ENCODE results near the gene CD63.
A peak's percentile ranks its signal among the peaks of the same experiment; 100 is the strongest.

CD63 gene

DNA sequence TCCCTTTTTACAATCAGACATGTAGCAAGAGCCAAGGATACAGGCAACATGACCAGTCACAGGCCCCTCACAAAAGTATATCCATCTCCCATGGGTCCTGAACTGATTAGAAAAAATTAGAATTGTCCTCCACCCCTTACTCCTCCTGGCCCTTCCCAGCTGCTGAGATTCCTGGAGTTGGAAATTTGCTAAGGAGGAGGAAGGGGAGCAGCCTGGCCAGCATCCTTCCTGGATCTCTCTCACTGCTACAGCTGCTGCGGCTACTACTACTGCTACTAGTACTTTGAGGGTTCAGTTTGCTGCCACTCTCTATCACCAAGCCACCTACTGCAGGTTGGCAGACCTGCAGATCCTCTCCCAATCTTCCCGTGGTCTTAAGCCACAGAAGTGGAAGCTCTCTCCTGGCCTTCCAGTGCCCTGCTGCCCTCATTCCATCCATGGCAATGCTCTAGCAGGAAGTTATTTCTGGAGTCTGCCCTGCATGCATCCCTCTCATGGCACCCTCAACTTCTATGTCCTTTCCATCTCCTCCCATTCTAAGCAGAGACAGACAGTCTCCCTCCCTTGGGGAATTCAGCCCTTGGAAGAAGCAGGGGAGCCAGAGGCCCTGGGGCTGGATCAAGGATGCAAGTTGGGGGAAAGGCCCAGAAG, 22.1 kb downstream of the CD63 start:
- TF ChIP-seq, protein P1, sequence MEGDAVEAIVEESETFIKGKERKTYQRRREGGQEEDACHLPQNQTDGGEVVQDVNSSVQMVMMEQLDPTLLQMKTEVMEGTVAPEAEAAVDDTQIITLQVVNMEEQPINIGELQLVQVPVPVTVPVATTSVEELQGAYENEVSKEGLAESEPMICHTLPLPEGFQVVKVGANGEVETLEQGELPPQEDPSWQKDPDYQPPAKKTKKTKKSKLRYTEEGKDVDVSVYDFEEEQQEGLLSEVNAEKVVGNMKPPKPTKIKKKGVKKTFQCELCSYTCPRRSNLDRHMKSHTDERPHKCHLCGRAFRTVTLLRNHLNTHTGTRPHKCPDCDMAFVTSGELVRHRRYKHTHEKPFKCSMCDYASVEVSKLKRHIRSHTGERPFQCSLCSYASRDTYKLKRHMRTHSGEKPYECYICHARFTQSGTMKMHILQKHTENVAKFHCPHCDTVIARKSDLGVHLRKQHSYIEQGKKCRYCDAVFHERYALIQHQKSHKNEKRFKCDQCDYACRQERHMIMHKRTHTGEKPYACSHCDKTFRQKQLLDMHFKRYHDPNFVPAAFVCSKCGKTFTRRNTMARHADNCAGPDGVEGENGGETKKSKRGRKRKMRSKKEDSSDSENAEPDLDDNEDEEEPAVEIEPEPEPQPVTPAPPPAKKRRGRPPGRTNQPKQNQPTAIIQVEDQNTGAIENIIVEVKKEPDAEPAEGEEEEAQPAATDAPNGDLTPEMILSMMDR (IDR thresholded peaks at IDR 0.05; ENCODE audit: low read depth, low read length, missing control alignments) = no peak
- DNase-seq (ENCODE audit: low read depth) = no peak
- in situ Hi-C loops (cut with HindIII; ENCODE audit: low sequenced_read_pairs) = no loop called here
- peak overlapping the region; percentile 47 for H3K4me3 ChIP-seq (ENCODE audit: low read depth, low read length)

DNA sequence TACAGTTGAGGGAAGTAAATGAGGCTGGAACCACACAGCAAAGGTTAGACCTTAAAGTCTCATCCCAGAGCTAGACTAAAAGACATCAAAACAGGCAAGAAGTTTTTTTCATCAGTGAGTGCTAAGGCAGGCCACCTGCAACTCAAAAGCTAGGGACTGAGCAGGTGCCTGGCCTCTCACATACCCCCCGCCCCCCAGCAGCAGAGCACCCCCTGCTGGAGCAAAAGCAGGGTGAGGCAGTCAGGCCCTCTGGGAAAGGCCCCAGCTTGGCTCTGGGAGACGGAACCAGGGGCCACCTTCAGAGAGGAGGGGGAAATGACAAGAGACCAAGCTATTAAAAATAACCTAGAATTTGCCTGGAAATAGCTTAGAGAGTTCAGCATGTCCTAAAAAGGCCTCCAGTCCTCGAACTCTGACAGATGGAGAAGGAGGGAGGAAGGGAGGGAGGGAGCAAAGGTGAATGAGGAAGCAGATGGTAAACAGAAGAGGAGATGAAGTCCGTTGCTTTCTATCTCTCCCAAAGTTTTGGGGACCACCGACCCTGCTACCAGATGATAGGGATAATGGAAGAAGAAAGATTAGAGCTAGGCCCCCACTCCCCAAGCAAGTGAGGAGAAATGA, 22.9 kb downstream of the CD63 start:
- in situ Hi-C loops (cut with HindIII; ENCODE audit: low sequenced_read_pairs) = no loop called here
- TF ChIP-seq, protein P1 (IDR thresholded peaks at IDR 0.05; ENCODE audit: low read depth, low read length, missing control alignments) = peak; percentile 26
- H3K4me3 ChIP-seq (ENCODE audit: low read depth, low read length) = no peak overlapping the region
- no peak for DNase-seq (ENCODE audit: low read depth)

DNA sequence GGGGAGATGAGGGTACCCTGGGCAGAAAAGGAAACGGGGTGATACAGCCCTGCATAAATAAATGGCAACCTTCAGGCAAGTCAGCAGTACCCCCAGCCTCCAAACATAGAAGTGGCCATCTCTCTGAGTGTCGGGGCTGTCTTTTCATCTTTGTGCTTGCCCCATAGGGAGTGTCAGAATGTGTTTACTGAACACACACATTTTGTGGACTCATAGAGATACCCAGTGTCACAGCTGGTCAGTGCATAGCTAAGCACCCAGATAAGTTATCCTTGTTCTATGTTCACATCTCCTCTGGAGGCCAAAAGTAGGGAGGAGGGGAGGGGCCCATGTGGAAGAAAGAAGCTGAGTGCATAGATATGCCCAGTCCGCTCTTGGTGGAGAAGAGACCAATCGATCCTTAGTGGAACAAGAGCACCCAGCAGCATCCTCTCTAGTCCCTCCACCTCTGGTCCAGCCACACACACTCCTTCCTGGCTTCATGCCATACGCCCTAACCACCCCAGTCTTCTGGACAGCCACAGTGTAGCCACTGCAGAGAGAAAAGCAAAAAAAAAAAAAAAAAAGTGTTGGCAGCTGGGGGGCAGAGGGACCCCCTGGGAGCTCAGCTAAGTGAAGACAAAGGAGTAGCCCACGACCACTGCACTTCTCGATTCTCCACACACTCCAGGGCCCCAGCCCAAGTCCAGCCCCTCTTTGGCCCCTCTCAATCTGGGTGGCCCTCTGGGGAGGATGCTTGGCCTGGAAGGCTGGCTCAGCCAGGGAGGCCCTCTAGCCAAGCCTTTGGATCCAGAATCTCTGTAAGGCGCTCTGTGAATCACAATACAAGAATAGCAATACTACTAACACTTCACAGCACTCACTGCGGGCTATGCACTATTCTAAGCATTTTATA, 23.7 kb downstream of the CD63 start:
- TF ChIP-seq, protein P1 (IDR thresholded peaks at IDR 0.05; ENCODE audit: low read depth, low read length, missing control alignments) = no peak
- no peak overlapping the region for H3K4me3 ChIP-seq (ENCODE audit: low read depth, low read length)
- in situ Hi-C loops (cut with HindIII; ENCODE audit: low sequenced_read_pairs) = no loop called here
- no peak for DNase-seq (ENCODE audit: low read depth)

DNA sequence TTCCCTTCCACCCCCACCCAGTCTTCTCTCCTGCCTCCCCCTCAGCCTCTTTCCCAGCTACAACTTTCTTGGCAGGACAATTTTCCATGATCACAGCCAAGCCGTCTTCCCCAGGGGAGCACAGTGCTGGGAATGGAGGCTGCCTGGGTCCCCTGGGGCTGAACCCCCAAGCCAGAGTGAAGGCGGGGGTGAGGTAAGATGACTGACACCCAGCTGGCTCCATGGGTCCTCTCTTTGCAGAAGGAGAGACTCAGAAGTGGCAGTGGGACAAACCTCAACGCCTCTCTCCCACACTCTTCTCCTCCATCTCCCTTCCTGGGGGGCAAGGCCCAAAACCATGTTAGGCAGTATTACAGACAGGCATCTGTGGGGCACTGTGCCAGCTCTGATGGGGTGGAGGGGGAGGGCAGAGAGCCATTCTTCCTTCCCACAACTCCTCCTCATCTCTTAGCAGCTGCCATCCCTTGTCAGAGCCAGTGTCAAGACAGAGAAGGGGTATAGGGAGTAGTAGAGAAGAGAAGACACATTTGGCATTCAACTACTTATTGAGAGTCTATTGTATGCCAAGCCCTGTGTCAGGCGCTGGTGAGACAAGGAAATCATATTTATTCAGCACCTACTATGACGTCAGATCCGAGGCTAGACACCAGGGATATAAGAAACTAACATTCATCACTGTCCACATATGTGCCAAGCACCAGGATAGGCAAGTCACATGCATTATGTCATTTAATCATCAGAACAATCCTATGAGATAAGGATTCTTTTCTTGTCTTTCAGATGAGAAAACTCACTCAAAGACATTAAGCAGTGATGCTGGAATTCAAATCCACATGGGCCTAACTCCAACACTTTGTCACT, 24.7 kb downstream of the CD63 start:
- in situ Hi-C loops (cut with HindIII; ENCODE audit: low sequenced_read_pairs) = no loop called here
- TF ChIP-seq, protein P1 (IDR thresholded peaks at IDR 0.05; ENCODE audit: low read depth, low read length, missing control alignments) = no peak
- H3K4me3 ChIP-seq (ENCODE audit: low read depth, low read length) = no peak overlapping the region

DNA sequence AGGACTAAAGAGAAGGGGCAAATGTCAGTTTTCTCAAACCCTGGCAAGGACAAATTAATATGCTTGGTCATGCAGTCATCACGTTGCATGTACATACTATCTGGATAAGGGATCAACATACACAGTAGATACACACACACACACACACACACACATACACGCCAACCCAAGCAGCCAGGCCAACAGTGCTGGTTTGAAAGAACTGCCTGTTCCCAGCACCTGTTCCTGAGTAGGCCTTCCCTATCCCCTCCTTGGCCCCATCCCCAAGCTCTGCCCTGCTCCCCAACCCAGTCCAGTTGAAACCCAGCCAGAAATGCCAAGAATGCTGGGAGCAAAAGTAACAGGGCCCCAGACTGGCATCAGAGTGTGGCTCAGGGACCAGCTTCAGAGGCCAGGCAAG, 25.5 kb downstream of the CD63 start:
- no peak for DNase-seq (ENCODE audit: low read depth)
- TF ChIP-seq, protein P1 (IDR thresholded peaks at IDR 0.05; ENCODE audit: low read depth, low read length, missing control alignments) = no peak
- no peak overlapping the region for H3K4me3 ChIP-seq (ENCODE audit: low read depth, low read length)
- in situ Hi-C loops (cut with HindIII; ENCODE audit: low sequenced_read_pairs) = no loop called here

More for the DNA sequence above, 24.7 kb downstream of the CD63 start:
- no peak for DNase-seq (ENCODE audit: low read depth)

DNA sequence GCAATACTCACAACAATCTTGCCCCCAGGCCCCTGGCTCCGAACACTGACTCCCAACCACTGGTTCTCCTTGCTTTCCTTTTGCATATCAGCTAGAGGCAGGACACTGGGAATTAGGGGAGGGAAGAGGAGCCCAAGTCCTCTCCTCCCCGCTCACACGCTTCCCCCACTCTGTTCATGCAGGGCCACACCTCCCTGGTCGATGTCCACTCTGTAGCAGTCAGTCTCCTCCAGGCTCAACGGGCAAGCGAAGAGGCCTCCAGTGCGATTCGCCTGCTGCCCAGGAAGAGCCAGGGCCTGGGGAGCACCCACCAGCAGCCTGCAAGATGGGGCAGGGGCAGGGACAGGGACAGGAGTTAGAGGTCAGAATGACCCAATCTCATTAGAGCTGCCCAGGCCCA, 25.9 kb downstream of the CD63 start:
- TF ChIP-seq, protein P1 (IDR thresholded peaks at IDR 0.05; ENCODE audit: low read depth, low read length, missing control alignments) = no peak
- DNase-seq (ENCODE audit: low read depth) = no peak
- in situ Hi-C loops (cut with HindIII; ENCODE audit: low sequenced_read_pairs) = no loop called here
- H3K4me3 ChIP-seq (ENCODE audit: low read depth, low read length) = no peak overlapping the region

Data from astrocyte of the cerebellum (primary cell).